Kidney epithelial cell (primary cell): ENCODE results near the gene TGIF1. TPM values are rescaled to one million over a fixed set of nuclear protein-coding genes. Genes with fewer than 3 reads are reported as not detected.

ENCODE experiments used
- DNase-seq: peaks from one replicate; pipeline ENCODE4 v3.0.0-alpha.2; 2010; ENCODE audit warnings: low read depth
- H3K27me3 ChIP-seq: 2 replicates; pipeline ENCODE4 v1.6.0; 2011; ENCODE audit warnings: low read length; ENCODE audit not compliant: control insufficient read depth, insufficient read depth
- H3K36me3 ChIP-seq: 2 replicates; pipeline ENCODE4 v1.5.1; 2011; ENCODE audit warnings: low read length; ENCODE audit not compliant: control insufficient read depth, insufficient read depth
- H3K4me3 ChIP-seq: 2 replicates; pipeline ENCODE4 v1.5.1; 2011; ENCODE audit warnings: low read depth, mild to moderate bottlenecking, control low read depth, low read length
- total RNA-seq: library from RNA; depleted of rRNA; stranded (reverse); fragments of >200 nt; gene quantifications from 2 replicates; pipeline ENCODE4 v1.2.3, GENCODE V29; 2015
- TF ChIP-seq, protein P1 (sequence below): IDR thresholded peaks from 2 replicates; pipeline ENCODE4 v1.5.1; 2011; ENCODE audit warnings: mild to moderate bottlenecking, moderate library complexity, low read length, control low read depth, inconsistent platforms; ENCODE audit not compliant: insufficient read depth, poor library complexity, severe bottlenecking

Gene TGIF1
- total RNA-seq, 1 donor from 2014 or later = 251 TPM

DNA sequence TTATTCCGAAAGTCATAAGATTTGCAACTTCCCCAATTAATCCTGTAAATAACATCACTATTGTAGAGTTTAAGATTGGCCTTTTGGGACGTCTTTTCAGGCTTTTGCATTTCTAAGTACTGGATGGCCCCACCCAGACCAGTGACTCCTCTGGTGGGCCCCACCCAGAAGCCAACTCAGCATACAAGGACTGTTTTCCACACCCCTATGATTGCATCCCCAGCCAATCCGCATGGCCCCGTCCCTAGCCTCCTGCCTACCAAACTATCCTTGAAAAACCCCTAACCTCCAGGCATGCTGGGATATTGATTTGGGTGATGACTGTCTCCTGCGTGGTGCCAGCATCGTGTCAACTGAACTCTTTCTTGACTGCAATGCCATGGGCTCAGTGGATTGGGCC, 24.5 kb upstream of the TGIF1 start:
- TF ChIP-seq, protein P1, sequence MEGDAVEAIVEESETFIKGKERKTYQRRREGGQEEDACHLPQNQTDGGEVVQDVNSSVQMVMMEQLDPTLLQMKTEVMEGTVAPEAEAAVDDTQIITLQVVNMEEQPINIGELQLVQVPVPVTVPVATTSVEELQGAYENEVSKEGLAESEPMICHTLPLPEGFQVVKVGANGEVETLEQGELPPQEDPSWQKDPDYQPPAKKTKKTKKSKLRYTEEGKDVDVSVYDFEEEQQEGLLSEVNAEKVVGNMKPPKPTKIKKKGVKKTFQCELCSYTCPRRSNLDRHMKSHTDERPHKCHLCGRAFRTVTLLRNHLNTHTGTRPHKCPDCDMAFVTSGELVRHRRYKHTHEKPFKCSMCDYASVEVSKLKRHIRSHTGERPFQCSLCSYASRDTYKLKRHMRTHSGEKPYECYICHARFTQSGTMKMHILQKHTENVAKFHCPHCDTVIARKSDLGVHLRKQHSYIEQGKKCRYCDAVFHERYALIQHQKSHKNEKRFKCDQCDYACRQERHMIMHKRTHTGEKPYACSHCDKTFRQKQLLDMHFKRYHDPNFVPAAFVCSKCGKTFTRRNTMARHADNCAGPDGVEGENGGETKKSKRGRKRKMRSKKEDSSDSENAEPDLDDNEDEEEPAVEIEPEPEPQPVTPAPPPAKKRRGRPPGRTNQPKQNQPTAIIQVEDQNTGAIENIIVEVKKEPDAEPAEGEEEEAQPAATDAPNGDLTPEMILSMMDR = no peak

GRCh38 chr18:3426074-3426473, 23.9 kb upstream of the TGIF1 start:
- TF ChIP-seq, protein P1 = no peak
- Histone ChIP-seq H3K36me3 (no peaks in the 10 kb centered on the region), H3K4me3 (no peak overlapping the region), H3K27me3 (no peaks in the 10 kb centered on the region)
- DNase-seq = no peak

More for the DNA sequence above, 24.5 kb upstream of the TGIF1 start:
- no peaks in the 10 kb centered on the region for H3K27me3 ChIP-seq
- H3K36me3 ChIP-seq = no peaks in the 10 kb centered on the region
- no peak overlapping the region for H3K4me3 ChIP-seq
- no peak for DNase-seq

GRCh38 chr18:3427944-3428343, 22.0 kb upstream of the TGIF1 start:
- TF ChIP-seq, protein P1 = no peak
- no peaks in the 10 kb centered on the region for H3K36me3 ChIP-seq
- DNase-seq = no peak
- no peak overlapping the region for H3K4me3 ChIP-seq
- no peaks in the 10 kb centered on the region for H3K27me3 ChIP-seq

- TF ChIP-seq, protein P1 = no peak
- no peak for DNase-seq
Observed at GRCh38 chr18:3429121-3429520, 20.9 kb upstream of the TGIF1 start.

GRCh38 chr18:3434685-3435084, 15.3 kb upstream of the TGIF1 start:
- DNase-seq = no peak
- Histone ChIP-seq H3K27me3 (no peaks in the 10 kb centered on the region), H3K4me3 (no peak overlapping the region), H3K36me3 (no peaks in the 10 kb centered on the region)
- TF ChIP-seq, protein P1 = no peak

More at GRCh38 chr18:3429121-3429520, 20.9 kb upstream of the TGIF1 start:
- H3K4me3 ChIP-seq = no peak overlapping the region
- no peaks in the 10 kb centered on the region for H3K27me3 ChIP-seq
- H3K36me3 ChIP-seq = no peaks in the 10 kb centered on the region

DNA sequence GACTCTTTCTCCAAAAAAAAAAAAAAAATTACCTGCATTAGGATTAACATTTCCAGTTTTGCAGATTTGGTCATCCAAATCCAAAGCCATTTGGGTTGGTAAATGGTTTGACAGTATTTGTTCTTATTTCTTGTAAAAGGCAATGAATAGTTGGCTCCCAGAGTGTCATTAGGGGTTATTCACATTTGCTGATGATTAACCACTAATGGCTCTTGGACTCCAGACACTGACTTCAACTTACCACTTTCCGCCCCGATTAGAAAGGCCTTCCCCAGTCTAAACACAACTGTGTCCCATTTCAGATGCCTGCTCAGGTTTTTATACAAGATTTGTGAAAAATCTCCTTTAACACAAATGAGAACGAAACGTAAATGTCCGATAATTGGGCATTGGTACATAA, 9.6 kb upstream of the TGIF1 start:
- no peaks in the 10 kb centered on the region for H3K36me3 ChIP-seq
- TF ChIP-seq, protein P1 = no peak
- no peak for DNase-seq
- H3K4me3 ChIP-seq = no peak overlapping the region
- H3K27me3 ChIP-seq = no peaks in the 10 kb centered on the region
